T1000 (cell line): Measurements from ENCODE around the gene POR.

ENCODE experiments used
- DNase-seq: peaks from one replicate; lab custom pipeline; 2025; ENCODE audit warnings: mixed read lengths; lab: John Stamatoyannopoulos, UW

Gene POR

GRCh38 chr7:75979759-75980429 lies 64.9 kb downstream of the POR start:
- DNase-seq: no peak

- no peak for DNase-seq
Measured at GRCh38 chr7:75980430-75981202, 65.7 kb downstream of the POR start.

- DNase-seq: no peak
Measured at GRCh38 chr7:75981203-75981452, 66.2 kb downstream of the POR start.

GRCh38 chr7:75981453-75982305 lies 66.7 kb downstream of the POR start:
- DNase-seq: no peak

- DNase-seq: no peak
Measured at GRCh38 chr7:75982306-75983064, 67.5 kb downstream of the POR start.

- no peak for DNase-seq
Measured at GRCh38 chr7:75983471-75984129, 68.6 kb downstream of the POR start.

- DNase-seq: no peak
Measured at GRCh38 chr7:75984130-75985008, 69.4 kb downstream of the POR start.

- DNase-seq: no peak
Measured at GRCh38 chr7:75985009-75985517, 70.1 kb downstream of the POR start.

GRCh38 chr7:75985518-75986146 lies 70.7 kb downstream of the POR start:
- no peak for DNase-seq

- no peak for DNase-seq
Measured at GRCh38 chr7:75986147-75986781, 71.3 kb downstream of the POR start.

GRCh38 chr7:75987026-75987804 lies 72.3 kb downstream of the POR start:
- no peak for DNase-seq

GRCh38 chr7:75987805-75988567 lies 73.0 kb downstream of the POR start:
- no peak for DNase-seq

- no peak for DNase-seq
Measured at GRCh38 chr7:75988568-75989499, 73.9 kb downstream of the POR start.

- no peak for DNase-seq
Measured at GRCh38 chr7:75989500-75990388, 74.8 kb downstream of the POR start.

GRCh38 chr7:75991531-75992082 lies 76.7 kb downstream of the POR start:
- no peak for DNase-seq
